ENCODE results near the gene VANGL2.

DNA sequence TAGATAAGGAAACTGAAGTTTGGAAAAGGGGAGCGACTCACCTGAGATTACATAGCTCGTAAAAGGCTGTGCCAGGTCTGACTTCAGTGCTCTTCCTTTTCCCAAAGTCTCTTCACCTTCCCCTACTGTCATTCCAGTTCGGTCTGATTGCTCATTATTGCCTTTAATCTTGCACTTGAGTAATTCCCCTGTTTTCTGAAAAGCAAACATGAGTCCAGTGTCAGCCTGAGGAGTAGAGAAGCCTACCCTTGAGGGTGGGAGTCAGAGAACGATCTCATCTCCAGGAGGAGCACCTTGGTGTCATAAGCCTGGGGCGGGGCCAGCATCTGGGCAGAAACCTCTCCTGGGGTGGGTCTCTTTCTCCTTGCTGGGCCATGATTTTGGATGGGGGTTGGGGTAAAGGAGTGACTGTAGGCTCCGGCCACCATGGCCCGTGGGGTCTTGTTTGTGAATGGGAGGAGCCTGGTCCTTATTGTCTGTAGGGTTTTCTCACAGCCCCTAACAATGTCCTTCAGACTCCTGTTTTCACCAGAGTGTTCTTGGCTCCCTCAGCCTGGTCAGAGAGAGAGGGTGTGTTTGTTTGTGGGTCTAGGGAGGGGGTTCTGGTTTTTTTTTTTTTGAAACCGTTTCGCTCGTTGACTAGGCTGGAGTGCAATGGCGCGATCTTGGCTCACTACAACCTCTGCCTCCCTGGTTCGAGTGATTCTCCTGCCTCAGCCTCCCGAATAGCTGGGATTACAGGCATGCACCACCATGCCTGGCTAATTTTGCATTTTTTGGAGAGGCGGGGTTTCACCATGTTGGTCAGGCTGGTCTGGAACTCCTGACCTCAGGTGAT is 6.0 kb downstream of the VANGL2 start:
- TF ChIP-seq SNAI2 (CRISPR knock-in tag; IDR thresholded peaks at IDR 0.05), result no peak
- no peak for TF ChIP-seq ZFP3 (CRISPR knock-in tag; IDR thresholded peaks at IDR 0.05)
- TF ChIP-seq ISL1 (CRISPR knock-in tag; IDR thresholded peaks at IDR 0.05), result no peak
- no peak for TF ChIP-seq ARNTL (CRISPR knock-in tag; IDR thresholded peaks at IDR 0.05; ENCODE audit: borderline replicate concordance, low read depth)
- no peak for TF ChIP-seq PPARA (CRISPR knock-in tag; IDR thresholded peaks at IDR 0.05; ENCODE audit: borderline replicate concordance)
- TF ChIP-seq BACH2 (CRISPR knock-in tag; IDR thresholded peaks at IDR 0.05; ENCODE audit: borderline replicate concordance), result no peak
- no peak for TF ChIP-seq PATZ1 (CRISPR knock-in tag; IDR thresholded peaks at IDR 0.05; ENCODE audit: borderline replicate concordance)
- no peak for TF ChIP-seq POU6F1 (CRISPR knock-in tag; IDR thresholded peaks at IDR 0.05; ENCODE audit: borderline replicate concordance, low read depth)
- TF ChIP-seq GLIS3 (CRISPR knock-in tag; IDR thresholded peaks at IDR 0.05), result no peak
- TF ChIP-seq ZNF8 (CRISPR knock-in tag; IDR thresholded peaks at IDR 0.05), result no peak
- TF ChIP-seq ZNF70 (CRISPR knock-in tag; IDR thresholded peaks at IDR 0.05), result no peak
- TF ChIP-seq TCF4 (CRISPR knock-in tag; IDR thresholded peaks at IDR 0.05; ENCODE audit: borderline replicate concordance), result no peak
- no peak for TF ChIP-seq ZFP30 (CRISPR knock-in tag; IDR thresholded peaks at IDR 0.05)

All from SK-N-SH treated with all-trans-retinoic acid at 6 μM for 48 hours (cell line).